GM18526 (cell line): ENCODE results near the gene MACROD2.

Source experiments
- POLR2A ChIP-seq: IDR thresholded peaks from 3 replicates; pipeline ENCODE4 v1.6.1; 2011; ENCODE audit not compliant: insufficient read length; ENCODE audit errors: extremely low read depth

Gene MACROD2

DNA sequence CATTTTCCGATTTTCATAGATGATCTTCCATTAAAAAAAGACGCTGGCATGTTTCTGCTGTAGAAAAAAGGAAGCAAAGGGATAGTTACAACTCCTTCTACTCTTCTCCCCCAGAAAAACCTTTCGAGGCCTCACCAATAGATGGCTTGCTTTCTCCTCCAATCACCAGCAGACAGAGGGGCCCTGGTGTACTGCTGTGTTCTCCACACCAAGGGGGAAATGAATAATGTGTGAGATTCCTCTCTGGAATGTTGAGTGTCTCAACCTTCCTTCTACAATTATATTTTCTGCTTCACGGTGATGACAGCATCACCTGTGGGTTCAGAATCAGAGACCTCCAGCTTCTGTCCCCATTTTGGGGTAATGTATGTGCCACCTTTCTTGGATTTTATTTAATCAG, 527.8 kb downstream of the MACROD2 start:
- no peak for TF ChIP-seq POLR2A

DNA sequence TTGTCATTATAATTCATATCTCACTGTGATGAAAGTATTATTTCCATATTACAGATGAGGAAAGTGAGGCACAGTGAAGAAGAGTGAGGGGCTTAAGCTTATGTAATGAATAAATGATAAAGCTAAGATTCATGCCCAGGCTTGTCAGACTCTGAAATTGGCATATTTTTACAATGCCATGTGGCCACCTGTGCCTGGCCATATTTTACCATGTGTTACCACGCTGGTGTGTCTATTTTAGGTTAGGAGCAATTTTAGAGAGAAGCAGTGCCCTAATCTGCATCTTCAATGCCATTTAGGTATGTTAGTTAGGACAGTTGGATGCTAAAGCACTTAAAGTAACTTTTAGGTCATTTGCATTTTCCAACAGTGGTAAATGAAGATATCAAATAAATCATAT, 530.1 kb downstream of the MACROD2 start:
- TF ChIP-seq POLR2A, result no peak

DNA sequence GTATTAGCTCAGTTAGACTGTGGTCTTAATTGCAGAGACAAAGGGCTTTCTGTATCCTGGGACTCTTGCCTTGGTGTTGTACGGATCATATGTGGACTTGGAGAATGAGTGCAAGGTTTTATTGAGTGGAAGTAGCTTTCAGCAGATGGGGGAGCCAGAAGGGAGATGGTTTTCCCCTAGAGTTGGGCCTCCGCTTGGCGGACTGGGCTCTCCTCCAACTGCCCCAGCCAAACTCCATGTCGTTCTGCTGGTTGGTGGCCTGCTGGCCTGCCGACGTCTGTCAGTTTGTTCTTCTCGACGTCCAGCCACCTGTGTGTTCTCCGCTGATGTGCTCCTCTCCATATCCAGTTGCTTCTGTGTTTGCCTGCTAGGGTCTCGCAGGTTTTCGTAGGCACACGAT, 531.6 kb downstream of the MACROD2 start:
- no peak for TF ChIP-seq POLR2A

DNA sequence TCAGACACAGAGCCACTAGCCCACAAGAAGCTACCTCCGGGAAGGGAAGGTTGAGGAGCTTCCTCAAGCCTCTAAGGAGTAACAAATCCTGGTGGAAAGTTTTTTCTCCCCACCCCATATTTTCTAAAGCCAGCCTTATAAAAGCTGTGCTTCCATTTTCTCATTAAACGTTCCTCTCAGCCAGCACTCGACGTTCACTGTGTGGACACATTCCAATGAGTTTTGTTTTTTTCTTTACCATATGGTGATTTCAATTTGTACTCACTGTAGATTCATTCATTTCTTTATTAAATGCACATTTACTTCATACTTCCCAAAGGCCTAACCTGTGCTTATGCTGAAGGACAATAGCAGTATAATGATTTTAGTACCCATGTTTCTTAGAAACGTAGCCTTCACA, 536.5 kb downstream of the MACROD2 start:
- TF ChIP-seq POLR2A, result no peak

DNA sequence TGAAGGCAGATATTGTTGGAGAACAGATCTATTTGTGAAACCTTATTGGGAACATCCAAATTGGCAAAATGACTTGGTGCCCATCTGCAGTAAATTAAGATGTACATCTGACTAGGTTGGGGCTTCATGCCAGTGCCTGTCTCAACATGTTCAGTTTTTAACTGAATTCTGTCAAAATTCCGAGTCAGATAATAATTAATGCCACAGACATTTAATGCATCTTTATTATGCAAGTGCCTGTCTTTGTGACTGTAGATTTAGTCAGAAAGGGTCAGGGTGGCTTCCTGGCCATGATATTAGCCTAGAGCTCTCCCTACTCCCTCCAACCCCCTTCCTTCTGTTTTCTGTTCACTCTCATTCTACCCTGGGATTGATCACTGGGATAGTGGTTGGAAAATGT, 541.4 kb downstream of the MACROD2 start:
- no peak for TF ChIP-seq POLR2A

DNA sequence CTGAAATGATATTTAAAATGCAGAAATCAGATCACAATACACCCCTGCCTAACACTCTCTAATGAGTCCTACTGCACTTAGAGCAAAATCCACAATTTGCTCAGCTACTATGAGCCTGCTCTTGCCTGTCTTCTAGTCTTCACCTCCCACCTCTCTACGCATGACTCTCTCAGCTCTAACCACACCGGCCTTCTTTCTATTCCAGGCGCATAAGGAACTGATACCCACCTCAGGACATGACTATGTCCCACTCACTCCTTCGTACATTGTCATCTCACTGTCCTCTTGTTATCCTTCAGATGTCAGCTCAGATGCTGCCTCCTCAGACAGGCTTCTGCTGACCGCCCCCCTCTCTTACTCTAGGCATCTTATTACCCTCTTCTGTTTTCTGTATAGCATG, 543.1 kb downstream of the MACROD2 start:
- TF ChIP-seq POLR2A, result no peak

DNA sequence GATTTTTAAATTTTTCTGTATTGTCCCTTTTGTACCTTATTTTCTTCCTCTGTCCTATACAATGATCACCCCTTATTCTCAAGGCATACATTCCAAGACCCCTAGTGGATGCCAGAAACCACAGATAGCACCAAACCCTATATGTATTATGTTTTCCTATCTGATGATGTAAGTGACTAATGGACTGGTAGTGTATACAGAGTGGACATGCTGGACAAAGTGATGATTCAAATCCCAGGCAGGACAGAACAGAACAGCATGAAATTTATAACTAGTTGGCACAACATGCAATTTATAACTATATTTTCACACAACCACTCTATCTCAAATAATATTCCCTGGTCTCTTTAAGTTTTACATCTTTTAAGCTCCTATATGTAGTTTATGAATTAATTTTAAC, 547.7 kb downstream of the MACROD2 start:
- no peak for TF ChIP-seq POLR2A

DNA sequence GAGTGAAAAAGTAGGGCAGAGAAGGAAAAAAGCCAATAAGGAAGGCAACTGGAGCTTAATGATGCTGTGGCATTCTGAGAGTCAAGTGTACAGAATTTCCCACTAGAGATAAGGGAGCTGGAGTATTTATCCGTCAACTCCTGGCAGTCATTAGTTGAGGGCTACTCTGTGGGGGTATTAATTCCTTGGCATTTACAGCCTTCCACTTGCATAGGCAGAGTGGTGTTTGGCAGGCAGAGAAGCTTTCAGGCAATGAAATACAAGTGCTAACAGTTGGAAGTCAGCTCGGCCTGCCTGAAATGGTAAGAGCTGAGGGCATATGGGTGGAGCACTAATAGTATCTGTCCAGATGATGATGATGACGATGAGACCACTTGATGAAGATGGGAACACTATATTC, 549.4 kb downstream of the MACROD2 start:
- TF ChIP-seq POLR2A, result no peak

DNA sequence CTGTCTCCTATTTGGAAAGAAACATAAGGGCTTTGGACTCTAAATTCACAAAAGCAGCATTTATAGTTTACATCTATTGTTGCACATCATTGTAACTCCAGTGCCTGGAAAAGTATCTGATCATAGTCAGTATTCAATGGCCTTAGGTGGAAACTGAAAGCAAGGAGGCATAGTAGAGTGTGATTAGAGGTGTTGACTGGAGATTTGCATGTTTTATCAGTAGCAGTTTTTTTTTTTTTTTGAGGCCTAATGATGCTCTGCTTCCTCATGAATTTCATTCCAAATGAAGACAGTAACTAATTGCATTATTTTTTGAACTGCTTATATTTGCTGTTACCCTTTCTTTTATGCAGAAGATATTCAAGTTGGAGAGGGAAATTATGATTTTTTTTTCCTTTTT, 555.3 kb downstream of the MACROD2 start:
- TF ChIP-seq POLR2A, result no peak

DNA sequence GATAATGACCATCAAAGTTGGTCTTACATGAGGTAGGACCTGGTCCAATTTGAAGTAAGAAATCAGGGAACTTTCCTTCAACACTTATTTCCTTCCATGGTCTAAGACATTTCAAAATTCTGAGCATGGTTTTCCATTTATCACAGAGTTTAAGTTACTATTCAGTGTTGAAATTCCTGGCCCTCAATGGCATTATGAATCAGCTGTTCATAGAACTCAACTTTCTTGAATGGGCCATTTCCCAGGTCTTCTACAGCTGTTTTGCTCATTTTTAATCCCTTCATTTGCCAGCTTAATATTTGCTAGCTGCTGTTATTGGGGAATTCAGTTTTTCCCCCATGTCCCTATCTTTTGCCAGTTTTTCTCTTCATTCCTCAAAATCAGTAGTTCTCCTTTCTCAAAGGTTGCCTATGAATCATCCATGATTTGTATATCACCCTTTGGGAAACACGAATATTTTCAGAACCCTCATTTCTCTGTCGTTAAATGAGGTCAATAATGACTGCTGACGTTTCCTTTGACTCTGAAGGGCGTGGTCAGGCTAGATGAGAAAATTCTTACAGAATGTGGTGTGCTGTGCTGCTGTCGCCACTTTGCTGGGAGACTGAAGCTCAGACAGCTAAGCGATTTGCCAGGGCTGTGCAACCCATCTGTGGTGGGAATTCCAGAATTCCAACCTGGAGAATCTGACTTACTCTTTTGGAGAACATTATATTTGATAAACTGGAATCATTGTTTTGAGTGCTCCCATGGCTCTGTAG, 558.6 kb downstream of the MACROD2 start:
- TF ChIP-seq POLR2A, result no peak

DNA sequence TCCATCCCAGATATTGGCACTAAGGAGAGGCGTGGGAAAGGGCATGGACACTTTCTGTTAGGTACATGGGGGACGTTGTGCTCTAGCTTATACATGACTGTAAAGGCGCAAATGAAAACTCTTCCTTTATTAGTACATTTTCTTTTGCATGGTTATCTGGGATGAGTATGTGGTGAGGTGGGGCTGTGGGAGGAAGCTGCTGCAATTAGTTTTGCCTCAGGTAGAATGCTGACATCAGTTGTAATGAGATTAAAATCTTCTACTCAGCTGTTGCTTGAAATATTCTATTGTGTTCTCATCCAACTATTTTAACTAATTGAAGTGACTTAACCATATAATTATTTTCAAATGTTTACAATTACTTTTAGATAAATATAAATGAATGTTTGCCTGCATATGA, 560.4 kb downstream of the MACROD2 start:
- TF ChIP-seq POLR2A, result no peak

DNA sequence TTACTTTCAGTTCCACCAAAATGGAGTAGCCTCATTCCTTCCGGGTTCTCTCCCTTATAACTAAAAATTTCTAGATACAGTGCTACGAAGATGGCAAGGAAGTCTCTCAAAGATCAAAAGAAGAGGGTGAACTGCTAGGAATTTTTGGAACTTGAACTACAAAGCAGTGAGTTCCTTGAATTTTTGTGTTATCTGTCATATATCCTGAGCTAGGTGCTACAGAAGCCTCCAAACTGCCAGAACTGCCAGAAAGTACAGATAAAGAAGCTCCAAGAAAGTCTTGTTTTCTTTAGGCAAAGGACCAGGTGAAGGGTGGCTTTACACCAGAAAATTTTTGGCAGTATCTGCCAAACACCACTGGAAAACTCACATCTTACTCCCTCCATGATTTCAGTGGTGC, 560.9 kb downstream of the MACROD2 start:
- no peak for TF ChIP-seq POLR2A

DNA sequence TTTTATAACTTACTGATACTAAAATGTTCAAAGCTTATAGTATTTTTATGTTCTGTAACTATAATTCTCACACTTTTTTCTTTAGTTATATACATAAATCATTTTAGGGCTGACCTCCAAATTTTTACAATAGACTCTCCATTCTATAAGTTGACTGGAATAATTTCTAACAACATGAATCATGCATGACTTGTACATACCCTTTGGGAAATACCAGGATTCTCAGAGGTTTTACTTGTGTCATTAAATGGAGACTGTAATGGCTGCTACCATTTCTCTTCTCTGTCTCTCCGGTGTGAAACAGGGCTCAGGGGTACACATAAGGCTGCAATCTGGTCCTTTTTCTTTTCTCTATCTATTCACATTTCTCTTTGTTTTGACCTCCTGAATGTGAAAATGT, 564.3 kb downstream of the MACROD2 start:
- no peak for TF ChIP-seq POLR2A

DNA sequence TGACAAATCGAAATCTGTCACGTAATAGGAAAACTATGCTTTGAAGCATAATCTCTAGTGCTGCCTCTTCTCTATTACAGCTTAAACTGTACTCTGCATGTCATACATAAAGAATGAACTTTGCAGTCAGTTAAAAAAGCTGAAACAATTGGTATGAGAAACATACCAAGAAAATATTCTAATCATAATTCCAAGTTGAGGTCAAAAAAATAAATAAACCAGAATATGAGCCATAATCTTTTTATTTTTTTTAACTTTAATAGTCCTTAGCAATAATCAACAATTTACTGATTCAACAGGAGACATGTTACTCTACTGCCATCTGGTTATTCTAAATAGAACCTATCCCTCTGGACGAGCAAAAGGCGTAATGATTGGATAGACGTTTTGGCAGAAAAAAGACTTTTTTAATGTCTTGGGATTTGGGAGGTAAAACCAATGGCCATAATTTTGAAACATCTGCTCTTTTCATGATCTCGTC, 566.5 kb downstream of the MACROD2 start:
- TF ChIP-seq POLR2A, result no peak

DNA sequence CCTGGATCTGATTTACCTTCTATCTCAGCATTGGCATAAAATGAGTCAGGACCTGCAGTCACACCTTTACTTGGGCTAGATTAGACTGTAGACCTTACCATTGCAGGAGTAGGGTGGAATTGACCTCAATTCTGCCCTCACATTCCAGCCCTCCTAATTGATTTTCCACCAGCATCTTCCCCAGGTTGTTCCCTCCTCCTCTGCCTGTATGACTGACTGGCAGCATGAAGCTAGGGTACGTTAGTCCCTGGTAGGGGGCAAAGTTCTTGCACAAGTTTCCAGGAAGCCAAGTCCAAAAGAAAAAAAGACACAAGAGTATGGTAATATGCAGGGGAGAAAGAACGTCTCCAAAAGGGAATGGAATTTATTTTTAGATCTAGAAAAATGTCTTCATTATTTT, 567.7 kb downstream of the MACROD2 start:
- TF ChIP-seq POLR2A, result no peak

DNA sequence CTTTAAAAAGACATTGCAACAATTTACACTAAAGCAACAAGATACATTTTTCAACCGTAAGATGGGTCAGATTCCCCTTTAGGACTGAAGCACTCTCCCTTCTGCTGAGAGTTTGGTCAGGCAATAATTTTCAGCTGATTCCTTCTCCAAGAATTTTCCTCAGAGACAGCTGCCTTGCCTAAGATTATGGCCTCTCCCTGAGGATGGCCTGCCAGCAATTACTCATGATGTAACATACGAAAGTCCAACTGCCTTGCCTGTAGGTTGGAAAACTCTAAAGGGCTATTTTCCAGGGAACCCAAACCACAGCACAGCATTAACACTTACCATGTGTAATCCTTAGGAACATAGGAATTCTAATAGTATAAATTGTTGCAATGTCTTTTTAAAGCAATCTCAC, 571.2 kb downstream of the MACROD2 start:
- no peak for TF ChIP-seq POLR2A

DNA sequence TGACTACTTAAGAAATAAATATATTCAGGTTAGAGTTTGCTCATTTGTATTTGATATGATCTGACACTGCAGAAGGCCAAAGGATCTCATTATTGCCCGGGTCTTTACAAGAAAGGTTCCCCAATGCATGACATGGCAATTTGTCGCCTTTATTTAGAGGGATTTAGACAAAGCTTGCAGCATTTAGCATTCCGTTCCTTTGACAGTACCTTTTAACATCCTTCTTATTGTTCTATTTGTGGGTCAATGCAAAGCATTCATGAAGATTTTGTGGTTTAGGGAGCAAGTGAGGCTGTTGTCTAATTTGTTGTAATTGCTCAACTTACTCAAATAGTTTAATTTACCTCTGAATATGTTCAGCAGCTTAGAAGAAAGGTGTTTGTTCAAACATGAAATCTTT, 572.9 kb downstream of the MACROD2 start:
- TF ChIP-seq POLR2A, result no peak

DNA sequence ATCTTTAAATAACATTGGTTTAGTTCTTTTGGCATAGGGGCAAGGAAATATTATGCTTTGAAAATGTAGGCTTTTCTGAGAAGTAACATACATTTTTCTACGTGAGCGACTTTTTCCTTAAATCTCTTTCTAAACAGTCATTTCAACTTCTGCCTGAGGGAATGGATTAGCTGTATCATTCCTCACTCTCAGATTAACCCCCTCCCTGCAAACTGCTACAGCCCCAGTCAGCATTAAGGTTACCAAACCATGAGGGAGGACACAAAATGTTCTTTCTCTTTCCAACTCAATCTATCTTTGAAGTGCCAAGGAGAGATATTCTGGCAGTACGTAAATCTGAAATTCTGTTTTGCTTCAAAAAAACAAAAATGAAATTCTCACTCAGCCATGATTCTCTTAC, 573.4 kb downstream of the MACROD2 start:
- no peak for TF ChIP-seq POLR2A

DNA sequence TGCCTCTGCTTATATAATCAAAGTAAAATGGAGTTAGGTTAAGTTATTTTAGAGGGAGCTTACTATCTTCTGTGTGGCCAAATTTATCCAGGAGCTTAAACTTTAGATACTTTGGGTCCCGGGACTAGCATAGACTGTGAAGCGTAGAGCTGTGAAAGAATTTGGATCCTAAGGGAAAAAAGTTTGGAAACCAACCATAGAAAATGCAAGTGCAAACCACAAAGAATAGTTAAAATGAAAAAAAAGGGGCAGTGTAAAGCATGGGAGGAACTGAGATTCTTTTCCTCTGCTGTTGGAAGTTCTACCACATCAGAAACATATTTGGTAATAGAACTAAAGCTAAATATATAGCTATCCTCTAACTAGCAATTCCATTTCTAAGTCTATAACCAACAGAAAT, 574.3 kb downstream of the MACROD2 start:
- TF ChIP-seq POLR2A, result no peak
